Measurements from ENCODE around the gene ZFAND3.
"Not testable (repeated sequence)": the region's sequence is repeated elsewhere in the genome, so short reads cannot be mapped to it uniquely, and the experiment has no call there.

ZFAND3 gene

DNA sequence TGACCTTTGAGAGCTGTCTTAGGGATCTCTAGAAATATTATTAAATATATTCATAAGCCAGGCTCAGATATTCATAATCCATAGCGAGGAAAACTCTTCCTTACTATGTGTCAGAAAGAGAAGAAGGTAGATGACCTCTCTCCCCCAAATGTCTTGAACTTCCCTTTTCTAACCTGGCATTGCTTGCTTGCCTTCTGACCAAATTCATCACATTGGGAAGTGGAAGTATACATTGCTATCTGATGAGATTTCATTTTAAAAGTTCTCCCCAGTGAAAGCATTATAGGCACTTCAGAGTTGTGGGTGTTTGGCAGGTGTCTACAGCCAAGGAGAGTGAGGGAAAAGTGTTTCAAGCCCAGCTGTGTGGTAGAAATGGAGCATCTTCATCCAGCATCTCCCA lies 197.3 kb downstream of the ZFAND3 start:
- DNase-seq, result no peak

DNA sequence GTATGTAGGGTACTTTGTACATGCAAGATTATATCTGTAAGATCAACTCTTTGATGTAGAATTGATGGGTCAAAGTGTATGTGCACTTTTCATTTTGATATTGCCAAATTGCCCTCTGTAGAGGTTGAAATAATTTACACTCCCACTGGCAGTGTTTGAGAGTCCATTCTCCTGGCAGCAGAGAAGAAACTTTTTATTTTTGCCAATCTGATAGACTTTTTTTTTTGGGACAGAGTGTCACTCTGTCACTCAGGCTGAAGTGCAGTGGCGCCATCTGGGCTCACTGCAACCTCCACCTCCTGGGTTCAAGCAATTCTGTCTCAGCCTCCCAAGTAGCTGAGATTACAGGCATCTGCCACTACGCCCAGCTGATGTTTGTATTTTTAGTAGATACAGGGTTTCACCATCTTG lies 199.2 kb downstream of the ZFAND3 start:
- DNase-seq, result no peak

DNA sequence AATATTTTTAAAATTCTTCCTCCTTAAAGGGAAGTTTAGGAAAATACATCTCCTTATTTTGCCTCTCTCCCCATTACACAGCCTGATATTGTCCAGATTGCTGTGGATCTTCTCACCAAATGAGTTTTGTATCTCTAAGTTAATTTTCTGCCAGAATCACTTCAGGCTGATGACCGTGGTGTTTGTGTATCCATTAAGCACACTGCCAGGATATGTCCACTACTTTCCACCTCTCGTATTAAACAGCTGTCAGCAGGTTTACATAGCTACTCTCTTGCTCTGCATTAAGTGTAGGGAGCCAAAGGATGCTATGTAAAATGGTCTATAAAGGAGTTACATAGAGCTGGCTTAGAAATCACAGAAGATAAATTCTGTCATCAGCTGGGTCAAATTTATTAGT lies 201.1 kb downstream of the ZFAND3 start:
- DNase-seq, result no peak

- DNase-seq, result no peak
Observed at GRCh38 chr6:38021029-38021428, 201.5 kb downstream of the ZFAND3 start.

DNA sequence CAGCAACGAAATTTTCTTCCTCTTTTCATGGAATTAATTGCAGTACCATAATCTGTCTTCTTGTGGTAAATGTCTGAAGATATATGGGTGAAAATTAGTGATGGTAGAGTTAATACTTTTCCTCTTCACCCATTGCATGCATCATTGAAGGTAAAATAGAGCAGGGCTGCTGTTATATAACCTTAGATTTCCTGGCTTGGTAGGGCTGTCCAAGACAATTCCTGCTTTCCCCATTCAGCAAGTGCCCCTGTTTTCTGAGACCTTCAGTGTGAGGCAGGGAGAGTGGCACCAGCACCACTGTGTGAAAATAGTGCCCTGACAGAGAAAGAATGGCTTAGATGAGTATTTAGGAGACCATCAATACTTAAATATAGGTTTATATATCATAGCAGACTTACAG lies 202.0 kb downstream of the ZFAND3 start:
- no peak for DNase-seq

GRCh38 chr6:38022688-38023087 lies 203.2 kb downstream of the ZFAND3 start:
- no peak for DNase-seq

GRCh38 chr6:38024908-38025307 lies 205.4 kb downstream of the ZFAND3 start:
- no peak for DNase-seq

DNA sequence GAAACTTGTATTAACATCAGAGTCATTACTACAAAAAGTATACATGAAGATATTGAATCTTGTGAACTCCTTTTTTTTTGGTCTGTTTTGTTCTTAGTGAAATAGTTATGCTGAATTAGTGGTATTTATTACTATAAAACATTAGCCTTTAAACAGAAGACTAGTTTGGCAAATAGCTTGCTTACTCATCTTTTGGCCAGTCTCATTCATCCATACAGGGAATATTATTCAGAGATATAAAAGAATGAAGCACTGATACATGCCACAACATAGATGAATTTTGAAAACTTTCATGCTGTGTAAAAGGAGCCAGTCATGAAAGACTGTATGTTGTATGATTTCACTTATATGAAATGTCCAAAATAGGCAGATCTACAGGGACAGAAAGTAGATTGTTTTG lies 205.9 kb downstream of the ZFAND3 start:
- no peak for DNase-seq

DNA sequence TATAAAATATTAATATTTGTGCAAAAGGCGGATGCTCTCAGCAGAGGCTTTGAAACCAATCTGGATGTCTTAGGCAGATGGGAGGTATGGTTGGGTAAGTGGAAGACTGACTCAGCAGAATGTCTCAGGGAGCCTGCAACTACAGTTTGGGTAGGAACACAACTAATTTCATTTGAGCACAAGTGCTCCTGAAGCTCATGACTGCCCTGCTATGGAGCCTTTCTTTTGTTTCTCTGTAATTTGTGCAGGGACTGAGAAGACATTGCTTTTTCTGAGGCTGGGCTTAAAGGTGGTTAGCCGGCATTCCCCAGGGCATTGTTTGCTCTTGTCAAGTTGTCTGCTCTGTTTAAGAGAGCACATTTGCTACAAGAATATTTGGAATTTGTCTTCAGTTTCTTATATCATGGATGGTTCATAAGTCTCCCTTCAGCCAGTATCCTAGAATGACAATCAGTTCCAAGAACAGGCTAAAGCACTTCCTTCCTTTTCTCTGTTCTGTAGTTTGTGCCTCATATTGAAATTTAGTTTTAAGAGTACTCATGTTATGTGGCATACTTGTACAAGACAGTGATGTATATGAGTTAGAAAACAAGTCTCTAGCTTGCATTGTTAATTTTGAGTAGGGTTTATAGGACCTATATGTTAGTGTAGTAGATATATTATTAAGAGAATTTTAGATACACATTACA lies 208.3 kb downstream of the ZFAND3 start:
- no peak for DNase-seq

- DNase-seq, result no peak
Observed at GRCh38 chr6:38030380-38030779, 210.9 kb downstream of the ZFAND3 start.

- no peak for DNase-seq
Observed at GRCh38 chr6:38032797-38033196, 213.3 kb downstream of the ZFAND3 start.

DNA sequence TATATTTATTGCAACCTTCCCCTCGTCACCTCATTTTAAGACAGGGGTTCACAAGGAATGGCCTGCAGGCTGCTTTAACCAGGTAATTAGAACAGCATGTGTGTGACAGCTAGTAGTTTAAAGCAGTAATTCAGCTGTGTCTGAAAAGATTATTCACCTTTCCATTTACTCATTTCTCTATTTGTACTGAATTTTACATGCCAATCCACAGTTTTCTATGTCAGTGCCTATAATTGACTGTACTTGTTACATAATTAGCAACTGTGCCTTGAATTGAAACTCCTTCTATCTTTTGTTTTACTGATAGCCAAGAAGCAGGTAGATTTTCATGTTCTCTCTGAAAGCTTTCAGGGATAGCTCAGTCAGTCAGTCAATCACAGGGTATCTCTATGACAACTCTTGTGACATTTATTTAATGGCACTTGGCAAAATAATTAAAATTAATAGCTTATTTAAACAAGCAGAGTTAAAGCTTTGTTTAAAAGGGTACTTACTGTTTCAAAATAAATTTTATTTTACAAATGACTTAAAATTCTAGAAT lies 214.0 kb downstream of the ZFAND3 start:
- DNase-seq, result no peak

GRCh38 chr6:38034274-38034914 lies 214.9 kb downstream of the ZFAND3 start:
- DNase-seq, result no peak

DNA sequence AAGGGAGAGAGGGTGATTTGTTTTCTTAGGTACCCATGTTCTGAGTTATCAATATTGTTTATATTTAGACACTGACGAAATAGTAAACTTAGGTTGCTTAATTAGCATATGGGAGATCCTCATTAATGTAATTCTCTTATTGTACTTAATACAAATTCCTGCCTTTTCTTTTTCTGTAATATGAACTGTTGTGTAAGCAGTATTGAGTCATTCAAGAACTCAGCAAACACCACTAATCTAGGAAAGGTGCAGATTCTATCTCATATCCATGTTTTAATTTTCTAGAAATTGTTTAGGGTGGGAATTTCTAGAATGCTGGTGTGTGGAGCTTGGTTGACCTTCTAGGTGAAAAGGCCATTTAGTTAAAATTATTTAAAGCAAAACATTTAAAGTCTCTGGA lies 216.0 kb downstream of the ZFAND3 start:
- DNase-seq, result no peak

DNA sequence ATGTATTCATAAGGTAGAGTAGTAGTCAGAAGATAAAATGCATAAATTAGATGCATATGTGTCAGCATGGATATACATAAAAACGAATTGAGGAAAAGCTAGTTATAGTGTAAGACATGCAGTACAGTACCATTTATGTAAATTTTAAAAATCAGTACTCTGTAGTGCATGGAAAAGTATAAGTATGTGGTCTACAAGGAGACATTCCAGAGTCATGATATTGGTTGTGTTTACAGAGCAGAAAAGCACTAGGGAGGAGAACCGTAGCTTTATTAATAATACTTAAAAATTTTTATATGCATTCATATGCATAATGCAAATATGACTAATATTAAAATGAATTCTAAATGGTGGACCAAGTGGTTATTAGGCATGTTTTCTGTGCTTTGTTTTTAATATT lies 220.0 kb downstream of the ZFAND3 start:
- DNase-seq, result no peak

- no peak for DNase-seq
Observed at GRCh38 chr6:38040254-38040653, 220.7 kb downstream of the ZFAND3 start.

DNA sequence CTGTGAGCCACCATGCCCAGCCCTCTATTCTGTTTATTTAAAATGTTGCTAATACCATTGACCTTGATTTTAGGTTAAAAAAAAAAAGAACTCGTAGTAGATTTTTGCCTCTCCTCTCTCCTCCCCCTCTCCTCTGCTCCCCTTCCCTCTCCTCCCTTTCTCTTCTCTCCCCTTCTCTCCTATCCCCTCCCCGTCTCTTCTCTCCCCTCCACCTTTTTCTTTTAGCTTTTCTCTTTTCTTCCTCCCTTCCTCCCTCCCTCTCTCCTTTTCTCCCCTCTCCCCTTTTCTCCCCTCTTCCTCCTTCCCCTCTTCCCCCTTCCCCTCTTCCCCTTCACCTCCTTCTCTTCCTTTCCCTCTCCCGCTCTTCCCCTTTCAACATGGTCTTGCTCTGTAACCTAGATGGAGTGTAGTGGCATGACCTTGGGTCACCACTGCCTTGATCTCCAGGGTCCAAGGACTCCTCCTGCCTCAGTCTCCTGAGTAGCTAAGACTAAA lies 223.8 kb downstream of the ZFAND3 start:
- no peak for DNase-seq

DNA sequence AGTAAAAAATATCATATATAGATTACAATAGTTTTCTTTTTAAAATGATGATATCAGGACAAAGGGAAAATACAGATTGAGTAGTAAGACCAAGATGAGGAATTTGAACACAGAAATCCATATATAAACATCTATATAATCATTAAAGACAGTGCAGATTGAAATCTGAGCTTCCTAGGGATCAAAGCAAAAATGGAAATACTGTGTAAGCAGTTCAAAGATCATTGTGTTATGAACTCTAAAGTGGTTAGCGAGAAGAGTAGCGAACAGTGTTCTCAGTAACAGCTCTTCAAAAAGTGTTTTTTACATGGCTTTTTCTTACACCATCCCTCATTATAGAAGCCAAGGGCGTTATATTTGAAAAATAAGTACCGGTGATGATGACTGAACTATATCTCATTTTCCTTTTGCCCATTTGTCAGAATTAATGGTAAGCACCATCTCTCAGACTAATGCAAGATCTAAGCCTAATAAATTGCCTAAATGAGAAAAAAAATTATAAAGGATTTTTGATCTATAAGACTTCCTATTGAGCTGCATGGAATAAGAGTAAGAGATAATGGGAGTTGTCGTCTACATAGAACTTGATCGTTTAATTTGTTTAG lies 226.3 kb downstream of the ZFAND3 start:
- no peak for DNase-seq

- DNase-seq, result no peak
Observed at GRCh38 chr6:38047562-38047961, 228.0 kb downstream of the ZFAND3 start.

- DNase-seq, result not testable (repeated sequence)
Observed at GRCh38 chr6:38049861-38050397, 230.4 kb downstream of the ZFAND3 start.

DNA sequence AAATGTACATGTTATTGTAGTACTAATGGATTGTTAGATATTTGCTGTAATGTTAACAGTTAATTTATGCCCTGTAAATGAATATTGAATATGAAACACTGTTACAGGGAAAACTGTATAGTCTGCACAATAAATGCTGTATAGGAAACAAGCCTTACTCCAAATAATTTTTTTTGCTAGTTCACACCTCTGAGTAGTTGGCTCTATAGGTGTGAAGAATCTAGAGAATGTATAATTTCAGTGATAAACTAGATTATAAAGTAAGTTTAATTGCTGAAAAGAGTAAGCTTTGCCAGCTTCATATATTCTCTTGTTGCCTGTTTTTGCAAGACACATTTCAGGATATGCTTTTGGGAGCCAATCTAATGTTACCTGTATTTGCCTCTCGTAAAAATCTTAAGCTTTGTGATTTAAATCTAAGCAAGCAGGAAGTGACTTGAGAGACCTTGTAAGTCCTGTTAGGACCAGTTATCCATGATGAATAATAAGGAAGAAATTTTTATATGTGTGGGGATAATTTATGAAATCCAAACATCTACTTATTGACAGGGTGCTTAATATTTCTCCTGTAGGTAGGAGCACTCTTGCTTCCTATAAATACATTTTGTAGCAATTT lies 232.4 kb downstream of the ZFAND3 start:
- DNase-seq, result no peak

GRCh38 chr6:38054527-38055202 lies 235.1 kb downstream of the ZFAND3 start:
- DNase-seq, result no peak

DNA sequence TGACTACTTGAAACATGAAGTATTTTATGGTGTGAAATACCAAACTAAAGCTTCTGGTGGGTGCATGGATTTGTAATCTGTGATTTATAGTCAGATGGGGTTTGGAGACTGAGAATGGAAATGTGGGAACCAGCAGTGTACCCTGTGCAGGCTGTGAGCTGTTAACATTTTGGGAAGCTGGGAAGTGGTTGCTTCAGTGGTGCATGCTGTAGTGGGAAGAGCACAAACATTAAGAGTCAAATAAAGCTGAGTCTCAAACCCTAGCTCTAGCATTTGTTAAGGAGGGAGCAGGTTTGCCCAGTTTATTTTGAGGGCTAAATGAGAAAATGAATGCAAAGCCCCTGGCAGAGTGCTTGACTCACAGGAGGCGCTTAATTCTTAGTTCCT lies 235.7 kb downstream of the ZFAND3 start:
- DNase-seq, result no peak
